DND-41 (cell line): ENCODE measurements around the gene C10orf120.

Experiments used
- EZH2 ChIP-seq: IDR thresholded peaks from 3 replicates; pipeline ENCODE4 v1.6.1; 2012; ENCODE audit warnings: borderline replicate concordance, low read depth, mild to moderate bottlenecking, moderate library complexity, low read length, inconsistent platforms; ENCODE audit not compliant: severe bottlenecking
- TF ChIP-seq, protein P1 (sequence below): IDR thresholded peaks from 2 replicates; pipeline ENCODE4 v1.5.1; 2012; ENCODE audit warnings: borderline replicate concordance, low read length, moderate library complexity, mild to moderate bottlenecking; ENCODE audit not compliant: poor library complexity, severe bottlenecking; ENCODE audit errors: extremely low read depth

DNA sequence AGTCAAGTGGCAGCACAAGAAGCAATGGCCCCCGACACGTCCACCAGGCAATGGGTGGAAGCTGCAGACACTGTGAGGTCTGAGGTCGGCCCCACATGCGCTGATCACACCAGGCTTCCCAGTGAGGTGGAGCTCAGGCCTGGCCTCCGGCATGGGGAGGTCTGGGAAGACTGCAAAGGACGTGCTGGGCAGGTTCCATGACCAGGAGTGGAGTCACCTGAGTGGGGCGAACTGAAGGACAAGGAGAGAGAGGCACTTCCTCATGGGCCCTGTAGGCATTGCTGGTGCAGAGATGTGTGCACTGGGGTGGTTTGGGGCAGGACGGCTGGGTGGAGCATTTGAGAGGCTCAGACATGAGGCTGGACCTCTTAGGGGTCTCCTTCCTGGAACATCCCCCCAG is 35.1 kb downstream of the C10orf120 start:
- TF ChIP-seq EZH2, result no peak
- TF ChIP-seq, protein P1, sequence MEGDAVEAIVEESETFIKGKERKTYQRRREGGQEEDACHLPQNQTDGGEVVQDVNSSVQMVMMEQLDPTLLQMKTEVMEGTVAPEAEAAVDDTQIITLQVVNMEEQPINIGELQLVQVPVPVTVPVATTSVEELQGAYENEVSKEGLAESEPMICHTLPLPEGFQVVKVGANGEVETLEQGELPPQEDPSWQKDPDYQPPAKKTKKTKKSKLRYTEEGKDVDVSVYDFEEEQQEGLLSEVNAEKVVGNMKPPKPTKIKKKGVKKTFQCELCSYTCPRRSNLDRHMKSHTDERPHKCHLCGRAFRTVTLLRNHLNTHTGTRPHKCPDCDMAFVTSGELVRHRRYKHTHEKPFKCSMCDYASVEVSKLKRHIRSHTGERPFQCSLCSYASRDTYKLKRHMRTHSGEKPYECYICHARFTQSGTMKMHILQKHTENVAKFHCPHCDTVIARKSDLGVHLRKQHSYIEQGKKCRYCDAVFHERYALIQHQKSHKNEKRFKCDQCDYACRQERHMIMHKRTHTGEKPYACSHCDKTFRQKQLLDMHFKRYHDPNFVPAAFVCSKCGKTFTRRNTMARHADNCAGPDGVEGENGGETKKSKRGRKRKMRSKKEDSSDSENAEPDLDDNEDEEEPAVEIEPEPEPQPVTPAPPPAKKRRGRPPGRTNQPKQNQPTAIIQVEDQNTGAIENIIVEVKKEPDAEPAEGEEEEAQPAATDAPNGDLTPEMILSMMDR, result no peak
